Fibroblast of the aortic adventitia (primary cell): ENCODE measurements around the gene RDH5. TPM values are rescaled to one million over a fixed set of nuclear protein-coding genes. Genes with fewer than 3 reads are reported as not detected.
A peak's percentile ranks its signal among the peaks of the same experiment; 100 is the strongest.

Experiments used
- DNase-seq: peaks from one replicate; pipeline ENCODE4 v3.0.0-alpha.2; 2010; ENCODE audit warnings: low read depth
- H3K4me3 ChIP-seq: 2 replicates; pipeline ENCODE4 v1.5.1; 2011; ENCODE audit warnings: low read depth, mild to moderate bottlenecking, control low read depth, low read length, moderate library complexity
- CTCF ChIP-seq: IDR thresholded peaks from 2 replicates; pipeline ENCODE4 v1.5.1; 2011; ENCODE audit warnings: mild to moderate bottlenecking, low read length, control low read depth, inconsistent platforms; ENCODE audit not compliant: insufficient read depth
- total RNA-seq: library from RNA; depleted of rRNA; stranded (reverse); fragments of >200 nt; gene quantifications from 2 replicates; pipeline ENCODE4 v1.2.3, GENCODE V29; 2012; ENCODE audit warnings: low replicate concordance

The RDH5 gene
- total RNA-seq, 1 donor = 17.7 TPM

- TF ChIP-seq CTCF = no peak
- H3K4me3 ChIP-seq = no peak overlapping the region
- DNase-seq = peak; percentile 74
Measured at GRCh38 chr12:55712700-55713415, 7.3 kb upstream of the RDH5 start.

- H3K4me3 ChIP-seq = no peak overlapping the region
- TF ChIP-seq CTCF = no peak
- DNase-seq = peak; percentile 95
Measured at GRCh38 chr12:55713721-55714120, 6.5 kb upstream of the RDH5 start.

GRCh38 chr12:55715169-55715764 is 4.9 kb upstream of the RDH5 start:
- DNase-seq = no peak
- TF ChIP-seq CTCF = no peak
- peak overlapping the region; percentile 77 for H3K4me3 ChIP-seq

- TF ChIP-seq CTCF = no peak
- peak; percentile 93 for DNase-seq
- H3K4me3 ChIP-seq = peak within 1 kb of the TSS; percentile 77
Measured at GRCh38 chr12:55715833-55716581, 4.2 kb upstream of the RDH5 start, which contains the start of gene BLOC1S1. TSS of gene BLOC1S1 (plus strand) at chr12:55716046. CDS start at chr12:55716052, 6 bp downstream.

- DNase-seq = no peak
- TF ChIP-seq CTCF = no peak
- peak overlapping the region; percentile 77 for H3K4me3 ChIP-seq
Measured at GRCh38 chr12:55716582-55716957, 3.6 kb upstream of the RDH5 start.

GRCh38 chr12:55717011-55718007 is 2.9 kb upstream of the RDH5 start:
- no peak for DNase-seq
- peak overlapping the region; percentile 77 for H3K4me3 ChIP-seq
- no peak for TF ChIP-seq CTCF
